Small intestine (tissue), 7 donors: ENCODE measurements around the gene F2RL2. TPM values are rescaled to one million over a fixed set of nuclear protein-coding genes. Genes with fewer than 3 reads are reported as not detected.

Source experiments
- DNase-seq, 2 donors: peaks; one replicate each; pipeline versions ENCODE4 v3.0.0 to v3.0.0-alpha.2; 2013
- FAIRE-seq: peaks from 2 replicates; lab custom pipeline; 2012; peaks lifted over from hg19 to GRCh38; lab: Jason Lieb, UNC
- H3K27ac ChIP-seq, 3 donors: one replicate each; pipeline ENCODE4 v1.5.1; 2013; ENCODE audit warnings: low read length in 2 of 3, mild to moderate bottlenecking in 2 of 3, control low read depth in 1 of 3, inconsistent platforms in 1 of 3, low read depth in 1 of 3, moderate library complexity in 1 of 3
- H3K27me3 ChIP-seq, 3 donors: one replicate each; pipeline ENCODE4 v1.6.1; 2013; ENCODE audit warnings: low read length in 3 of 3, inconsistent platforms in 1 of 3; ENCODE audit not compliant: control insufficient read depth in 3 of 3, insufficient read depth in 3 of 3
- H3K36me3 ChIP-seq, 3 donors: one replicate each; pipeline ENCODE4 v1.6.1; 2013; ENCODE audit warnings: low read length in 3 of 3, inconsistent platforms in 1 of 3, low read depth in 1 of 3, mild to moderate bottlenecking in 1 of 3, moderate library complexity in 1 of 3; ENCODE audit not compliant: control insufficient read depth in 3 of 3, insufficient read depth in 2 of 3
- H3K4me1 ChIP-seq, 3 donors: one replicate each; pipeline ENCODE4 v1.6.1; 2013; ENCODE audit warnings: low read length in 2 of 3, inconsistent platforms in 1 of 3, low read depth in 1 of 3, mild to moderate bottlenecking in 1 of 3, moderate library complexity in 1 of 3; ENCODE audit not compliant: control insufficient read depth in 3 of 3, insufficient read depth in 2 of 3
- H3K4me3 ChIP-seq, 3 donors: one replicate each; pipeline ENCODE4 v1.5.1; 2013; ENCODE audit warnings: low read length in 3 of 3, control low read depth in 1 of 3, inconsistent platforms in 1 of 3, low read depth in 1 of 3, mild to moderate bottlenecking in 1 of 3, moderate library complexity in 1 of 3
- H3K9me3 ChIP-seq, 2 donors: one replicate each; pipeline ENCODE4 v1.6.1; 2013; ENCODE audit warnings: low read depth in 1 of 2, low read length in 1 of 2; ENCODE audit not compliant: control insufficient read depth in 2 of 2, insufficient read depth in 1 of 2
- WGBS, 3 donors: extraction: QIAGEN DNeasy Blood & Tissue Kit; methylation state at CpG; one replicate each; pipeline ENCODE4 v1.1.7; 2013; 5-methylcytosine and 5-hydroxymethylcytosine counted together
- polyA plus RNA-seq, 4 donors: library from polyadenylated mRNA; stranded (reverse) in 3 of 4; unstranded in 1 of 4; fragments of 200-250 nt in 3 of 4; fragments of 120-200 nt in 1 of 4; gene quantifications; one replicate each; pipeline versions ENCODE4 v1.2.1 to v1.2.3, GENCODE V29; 2013
- donor health status: healthy with polysubstance abuse.
- donor health status: control.
- donor health status: control.
- donor health status: Bipolar disorder and iron deficiency.
- donor health status: healthy.

Gene F2RL2
- polyA plus RNA-seq, 4 donors, result 0.73 to 4.5 TPM; not detected in 2

DNA sequence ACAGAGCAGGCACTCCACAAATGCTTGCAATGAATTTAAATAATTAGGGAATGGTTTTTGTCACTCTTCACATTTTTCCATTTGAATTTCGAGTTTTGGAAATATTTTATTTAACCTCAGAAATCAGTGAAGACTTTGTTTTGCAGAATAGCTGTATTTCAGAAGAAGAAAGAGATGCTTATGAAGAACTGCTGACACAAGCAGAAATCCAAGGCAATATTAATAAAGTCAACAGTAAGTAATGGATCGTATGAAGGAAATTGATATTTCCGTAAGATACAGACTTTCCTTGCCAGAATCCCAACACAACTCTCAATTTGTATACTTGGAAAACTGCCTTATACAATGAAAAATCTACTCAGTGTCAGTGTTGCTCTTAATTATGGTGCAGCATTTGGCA lies 30.5 kb downstream of the F2RL2 start:
- Histone ChIP-seq H3K27ac (no peak overlapping the region), H3K9me3 (no peaks in the 10 kb centered on the region), H3K36me3 (peaks cover 0 to 8% (median 8%) of the 10 kb centered on the region in 3 donors), H3K4me1 (no peaks in the 10 kb centered on the region), H3K4me3 (no peak overlapping the region), H3K27me3 (no peaks in the 10 kb centered on the region)
- 54 to 93% (median 82%) methylated on average over 3 of the region's 3 CpGs for WGBS, 3 donors
- no peak for DNase-seq
- FAIRE-seq, result no peak

DNA sequence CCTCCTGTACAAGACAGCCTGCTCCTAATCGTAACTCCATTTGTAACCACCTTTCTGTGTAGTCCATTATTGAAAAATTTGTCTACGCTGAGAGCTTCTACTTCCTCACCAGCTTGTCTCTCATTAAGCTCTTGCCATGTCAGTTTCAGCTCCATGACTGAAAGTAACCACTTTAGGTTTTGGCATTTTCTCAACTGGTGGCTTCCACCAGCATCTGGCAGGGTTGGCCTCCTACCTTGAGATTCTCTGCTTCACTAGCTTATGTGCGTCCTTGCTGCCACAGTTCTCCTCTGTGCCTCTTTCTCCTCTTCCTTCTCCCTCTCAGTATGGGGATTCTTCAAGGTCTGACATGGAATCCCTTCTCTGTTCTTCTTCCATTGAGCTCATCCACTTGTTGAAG lies 31.8 kb downstream of the F2RL2 start:
- H3K4me1 ChIP-seq, result no peaks in the 10 kb centered on the region
- no peak overlapping the region for H3K4me3 ChIP-seq
- no peak overlapping the region for H3K27ac ChIP-seq
- peaks cover 0 to 8% (median 3%) of the 10 kb centered on the region in 3 donors for H3K36me3 ChIP-seq
- WGBS, 3 donors, result 96 to 98% (median 97%) methylated on average over 3 of the region's 3 CpGs
- FAIRE-seq (no peak), DNase-seq (no peak)
- H3K9me3 ChIP-seq, result no peaks in the 10 kb centered on the region
- H3K27me3 ChIP-seq, result no peaks in the 10 kb centered on the region

DNA sequence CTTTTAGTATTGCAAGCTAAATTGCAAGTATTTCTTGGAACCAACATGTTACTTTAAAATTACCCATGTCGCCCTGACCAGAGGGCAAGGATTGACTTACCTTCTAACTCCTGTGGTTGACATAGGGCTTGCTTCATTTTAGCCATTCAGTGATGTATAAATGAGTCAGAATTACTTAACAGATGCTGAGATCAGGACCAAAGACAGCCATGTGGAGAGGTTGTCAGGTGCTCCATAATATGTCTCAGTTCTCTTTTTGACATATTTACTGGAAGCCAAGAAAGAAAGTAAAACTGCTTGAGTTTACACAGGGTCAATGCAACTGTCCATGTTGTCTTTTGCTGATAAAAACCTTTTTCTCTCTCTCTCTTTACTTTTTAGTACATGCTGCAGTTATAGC lies 33.2 kb downstream of the F2RL2 start:
- DNase-seq, result no peak
- FAIRE-seq, result no peak
- Histone ChIP-seq H3K27me3 (no peaks in the 10 kb centered on the region), H3K4me1 (no peaks in the 10 kb centered on the region), H3K36me3 (peaks cover 0 to 5% (median 3%) of the 10 kb centered on the region in 3 donors), H3K4me3 (no peak overlapping the region), H3K9me3 (no peaks in the 10 kb centered on the region), H3K27ac (no peak overlapping the region)
- 94 to 100% (median 100%) methylated on average over 1 of the region's 1 CpG for WGBS, 3 donors

DNA sequence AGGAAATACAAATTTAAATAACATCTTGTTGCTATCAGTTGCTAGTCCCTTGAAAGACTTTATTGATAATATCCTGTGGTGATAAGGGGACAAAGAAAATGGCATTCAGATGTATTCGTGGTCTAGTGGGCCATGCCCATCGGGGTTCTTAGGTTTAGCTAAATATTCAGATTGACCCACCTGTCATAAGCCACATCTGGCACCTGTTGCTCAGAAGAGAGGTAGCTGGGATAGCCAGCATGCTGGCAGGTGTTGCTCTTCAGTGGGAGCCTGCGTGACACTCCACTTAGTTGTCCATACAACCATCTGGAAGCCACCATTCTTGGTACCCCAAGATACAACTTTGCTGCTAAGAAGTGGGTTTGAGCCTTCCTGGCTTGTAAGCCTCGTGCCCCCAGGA lies 36.7 kb downstream of the F2RL2 start:
- 65 to 86% (median 72%) methylated on average over 4 of the region's 4 CpGs for WGBS, 3 donors
- Histone ChIP-seq H3K27ac (no peak overlapping the region), H3K4me1 (peaks cover 0 to 10% (median 3%) of the 10 kb centered on the region in 3 donors), H3K36me3 (peaks cover 0 to 6% (median 3%) of the 10 kb centered on the region in 3 donors), H3K4me3 (no peak overlapping the region), H3K27me3 (no peaks in the 10 kb centered on the region), H3K9me3 (no peaks in the 10 kb centered on the region)
- DNase-seq (no peak), FAIRE-seq (no peak)

DNA sequence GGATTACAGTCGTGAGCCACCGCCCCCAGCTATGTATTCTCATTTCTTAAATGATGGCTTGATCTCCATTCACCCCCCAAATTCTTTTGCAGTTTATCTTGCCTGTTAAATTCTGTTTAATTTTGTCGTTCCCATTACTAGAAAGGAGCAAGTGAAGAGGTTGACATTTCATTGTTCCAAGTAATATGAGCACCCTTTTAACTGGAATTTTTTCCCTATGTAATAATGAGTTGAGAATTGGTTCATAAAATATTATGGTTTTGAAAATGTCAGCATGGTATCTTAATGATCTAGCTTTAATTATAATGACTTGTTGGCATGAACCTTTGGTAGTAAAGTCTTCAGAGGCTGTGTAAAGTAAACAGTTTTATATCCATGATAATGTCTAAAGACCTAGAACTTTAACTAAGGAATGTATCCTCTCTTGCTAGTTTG lies 37.4 kb downstream of the F2RL2 start:
- no peak overlapping the region for H3K27ac ChIP-seq
- DNase-seq, result no peak
- no peaks in the 10 kb centered on the region for H3K9me3 ChIP-seq
- H3K4me1 ChIP-seq, result peaks cover 1 to 18% (median 5%) of the 10 kb centered on the region in 3 donors
- FAIRE-seq, result peak; percentile 33
- peaks cover 0 to 5% (median 0%) of the 10 kb centered on the region in 3 donors for H3K36me3 ChIP-seq
- no peaks in the 10 kb centered on the region for H3K27me3 ChIP-seq
- WGBS, 3 donors, result 89 to 97% (median 94%) methylated on average over 3 of the region's 3 CpGs
- H3K4me3 ChIP-seq, result no peak overlapping the region

DNA sequence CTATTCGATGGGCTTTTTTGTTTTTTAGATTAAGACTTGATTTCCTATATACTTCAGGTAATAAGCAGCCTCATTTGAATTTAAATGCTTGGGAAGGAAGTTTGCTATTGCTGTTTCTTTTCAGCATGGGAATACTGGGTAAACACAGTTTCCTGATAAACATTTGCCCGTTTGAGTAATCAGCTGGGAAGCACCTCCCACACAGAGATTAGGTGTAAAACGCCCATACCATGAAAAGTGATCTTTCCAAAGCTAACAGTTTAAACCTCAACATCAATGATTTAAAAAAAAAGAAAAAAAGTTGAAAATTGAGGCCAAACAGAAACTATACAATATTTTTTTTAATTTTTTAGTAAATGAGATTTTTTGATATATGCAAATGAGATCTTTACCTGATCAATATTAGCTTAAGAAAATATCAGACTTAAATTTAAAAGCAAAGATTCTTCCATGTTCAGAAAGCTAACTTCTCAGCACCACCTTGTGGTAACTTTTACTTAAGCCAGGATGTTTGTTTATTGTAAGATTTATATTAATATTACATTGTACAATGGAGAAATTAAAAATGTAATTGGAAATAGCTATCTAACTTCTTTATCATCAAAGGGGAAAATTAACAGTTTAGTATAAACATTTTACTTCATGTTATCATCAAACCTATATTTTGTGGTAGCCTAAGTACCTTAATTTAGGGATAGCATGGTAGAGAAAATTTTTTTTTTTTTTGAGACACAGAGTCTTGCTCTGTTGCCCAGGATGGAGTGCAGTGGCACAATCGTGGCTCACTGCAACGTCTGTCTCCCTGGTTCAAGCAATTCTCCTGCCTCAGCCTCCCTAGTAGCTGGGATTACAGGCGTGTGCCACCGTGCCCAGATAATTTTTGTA lies 39.8 kb downstream of the F2RL2 start:
- DNase-seq (peak; percentile 36 to 43), FAIRE-seq (peak; percentile 93)
- Histone ChIP-seq H3K9me3 (no peaks in the 10 kb centered on the region), H3K27me3 (no peaks in the 10 kb centered on the region), H3K4me3 (no peak overlapping the region), H3K4me1 (peaks cover 2 to 21% (median 8%) of the 10 kb centered on the region in 3 donors), H3K27ac (peak overlapping the region in 2 of 3 donors; percentile 48 to 75), H3K36me3 (peaks cover 0 to 3% (median 0%) of the 10 kb centered on the region in 3 donors)
- WGBS, 3 donors, result 44 to 54% (median 49%) methylated on average over 7 of the region's 7 CpGs

DNA sequence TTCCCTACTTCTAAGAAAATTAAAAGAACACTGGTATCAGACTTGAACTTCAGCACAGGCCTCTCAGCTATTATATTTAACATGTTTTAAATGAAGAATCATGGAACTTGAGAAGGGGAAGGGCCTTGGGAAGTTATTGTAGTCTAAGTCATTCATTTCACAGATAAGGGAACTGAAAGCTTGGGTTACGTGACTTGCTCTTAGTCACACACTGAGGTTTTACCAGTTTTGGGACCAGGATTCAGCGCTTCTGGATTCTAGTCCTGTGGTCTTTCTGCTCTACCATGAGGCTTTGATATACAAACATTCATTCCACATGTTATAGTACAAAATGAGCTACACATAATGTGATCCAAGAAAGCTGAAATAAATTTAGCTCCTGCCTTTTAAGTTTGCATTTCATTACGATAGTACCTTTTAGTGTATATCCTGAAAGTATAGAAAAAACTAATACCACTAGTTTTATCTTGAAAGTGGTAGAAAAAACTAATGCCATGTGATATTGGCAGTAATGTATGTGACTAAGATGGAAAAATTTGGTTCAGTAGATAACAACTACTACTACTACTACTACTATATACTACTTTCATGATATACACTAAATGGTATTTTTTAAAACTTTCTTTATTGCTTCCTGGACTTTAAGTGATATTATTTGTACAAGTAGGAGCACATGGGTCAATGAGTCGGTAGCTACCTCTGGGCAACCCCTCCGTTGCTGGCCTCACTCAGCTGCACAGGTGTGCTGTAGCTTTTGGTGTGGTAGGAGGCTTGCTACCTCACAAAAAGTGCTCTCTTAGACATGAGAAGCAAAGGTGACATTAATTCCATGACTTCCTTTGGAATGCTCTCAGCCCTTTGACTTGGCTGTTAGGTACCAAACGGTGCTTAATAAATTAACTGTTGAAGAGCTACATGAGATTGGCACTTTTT lies 40.7 kb downstream of the F2RL2 start:
- peaks cover 0 to 3% (median 0%) of the 10 kb centered on the region in 3 donors for H3K36me3 ChIP-seq

DNA sequence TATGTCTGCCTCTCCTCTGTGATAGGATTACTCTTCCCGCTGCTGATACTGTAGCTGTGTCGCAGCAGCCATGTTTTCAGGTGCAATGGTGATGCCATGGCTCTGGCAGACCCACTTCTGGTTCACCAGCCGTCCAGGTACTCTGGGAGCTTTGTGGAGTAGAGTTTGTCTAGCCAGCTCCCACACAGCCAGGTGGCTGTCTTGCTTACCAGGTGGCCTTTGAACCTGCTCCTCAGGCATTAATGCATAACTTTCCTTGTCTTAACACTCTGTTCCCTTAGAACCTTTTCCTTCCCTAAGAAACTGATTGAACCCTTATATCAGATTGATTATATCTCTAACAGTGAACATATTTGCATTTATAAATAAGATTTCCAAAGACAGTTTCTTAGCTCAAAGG lies 42.2 kb downstream of the F2RL2 start:
- H3K36me3 ChIP-seq, result peaks cover 0 to 3% (median 2%) of the 10 kb centered on the region in 3 donors
- no peak overlapping the region for H3K4me3 ChIP-seq
- no peak for FAIRE-seq
- 66 to 81% (median 69%) methylated on average over 3 of the region's 3 CpGs for WGBS, 3 donors
- H3K27ac ChIP-seq, result peak overlapping the region; percentile 37 to 75 (median 39)
- DNase-seq, result peak; percentile 41 to 76
- H3K9me3 ChIP-seq, result no peaks in the 10 kb centered on the region
- H3K27me3 ChIP-seq, result no peaks in the 10 kb centered on the region
- peaks cover 2 to 21% (median 8%) of the 10 kb centered on the region in 3 donors for H3K4me1 ChIP-seq

More for the DNA sequence above, 40.7 kb downstream of the F2RL2 start:
- no peak overlapping the region for H3K4me3 ChIP-seq
- WGBS, 3 donors, result 50 to 65% (median 54%) methylated on average over 6 of the region's 6 CpGs
- no peaks in the 10 kb centered on the region for H3K9me3 ChIP-seq
- FAIRE-seq (no peak), DNase-seq (peak; percentile 49 to 68)
- peaks cover 2 to 21% (median 8%) of the 10 kb centered on the region in 3 donors for H3K4me1 ChIP-seq
- H3K27ac ChIP-seq, result peak overlapping the region; percentile 48 to 78 (median 75)
- no peaks in the 10 kb centered on the region for H3K27me3 ChIP-seq
